ENCODE data around the gene PABPN1L. TPM values are rescaled to one million over a fixed set of nuclear protein-coding genes. Genes with fewer than 3 reads are reported as not detected.

The PABPN1L gene, protein sequence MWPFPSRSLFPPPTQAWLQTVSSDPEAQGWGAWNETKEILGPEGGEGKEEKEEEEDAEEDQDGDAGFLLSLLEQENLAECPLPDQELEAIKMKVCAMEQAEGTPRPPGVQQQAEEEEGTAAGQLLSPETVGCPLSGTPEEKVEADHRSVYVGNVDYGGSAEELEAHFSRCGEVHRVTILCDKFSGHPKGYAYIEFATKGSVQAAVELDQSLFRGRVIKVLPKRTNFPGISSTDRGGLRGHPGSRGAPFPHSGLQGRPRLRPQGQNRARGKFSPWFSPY
- 0.46 TPM in 1 of 2 replicates, not detected in the other for total RNA-seq
- long read RNA-seq, result 0 reads

DNA sequence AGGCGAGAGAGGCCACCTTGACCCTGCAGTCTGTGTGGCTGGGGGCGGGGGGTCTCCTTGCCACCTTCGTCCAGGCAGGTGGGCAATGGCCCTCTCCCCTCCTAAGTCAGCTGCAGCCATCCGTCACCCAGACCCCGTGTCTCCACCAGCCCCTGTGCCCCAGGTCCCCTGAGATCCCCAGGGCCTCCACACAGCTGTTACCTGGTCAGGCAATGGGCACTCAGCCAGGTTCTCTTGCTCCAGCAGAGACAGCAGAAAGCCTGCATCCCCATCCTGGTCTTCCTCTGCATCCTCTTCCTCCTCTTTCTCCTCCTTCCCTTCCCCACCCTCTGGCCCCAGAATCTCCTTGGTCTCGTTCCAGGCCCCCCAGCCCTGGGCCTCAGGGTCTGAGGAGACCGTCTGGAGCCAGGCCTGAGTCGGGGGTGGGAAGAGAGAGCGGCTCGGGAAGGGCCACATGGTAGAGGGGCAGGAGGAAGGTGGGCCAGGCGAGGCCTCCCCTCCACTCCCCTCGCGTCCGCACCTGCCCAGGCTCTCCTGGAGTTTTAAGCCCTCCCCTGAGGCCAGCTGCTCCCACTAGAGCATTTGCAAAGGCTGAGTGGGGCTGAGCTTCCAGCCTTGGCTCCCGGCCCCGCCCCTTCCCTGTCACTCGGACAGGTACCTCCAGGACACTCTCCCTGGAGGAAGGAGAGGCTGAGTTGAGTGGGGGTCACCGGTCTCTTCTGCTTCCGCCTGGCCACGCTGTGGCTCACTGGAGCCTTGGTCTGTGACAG lies at the start of gene PABPN1L:
Gene PABPN1L (minus strand): TSS at position 510 of the 770 bp plus-strand sequence. CDS start 54 bp downstream, at position 456.
- H3K9me3 Mint-ChIP-seq (ENCODE audit: low read depth), result no peaks in the 10 kb centered on the region
- TF ChIP-seq, protein P1, sequence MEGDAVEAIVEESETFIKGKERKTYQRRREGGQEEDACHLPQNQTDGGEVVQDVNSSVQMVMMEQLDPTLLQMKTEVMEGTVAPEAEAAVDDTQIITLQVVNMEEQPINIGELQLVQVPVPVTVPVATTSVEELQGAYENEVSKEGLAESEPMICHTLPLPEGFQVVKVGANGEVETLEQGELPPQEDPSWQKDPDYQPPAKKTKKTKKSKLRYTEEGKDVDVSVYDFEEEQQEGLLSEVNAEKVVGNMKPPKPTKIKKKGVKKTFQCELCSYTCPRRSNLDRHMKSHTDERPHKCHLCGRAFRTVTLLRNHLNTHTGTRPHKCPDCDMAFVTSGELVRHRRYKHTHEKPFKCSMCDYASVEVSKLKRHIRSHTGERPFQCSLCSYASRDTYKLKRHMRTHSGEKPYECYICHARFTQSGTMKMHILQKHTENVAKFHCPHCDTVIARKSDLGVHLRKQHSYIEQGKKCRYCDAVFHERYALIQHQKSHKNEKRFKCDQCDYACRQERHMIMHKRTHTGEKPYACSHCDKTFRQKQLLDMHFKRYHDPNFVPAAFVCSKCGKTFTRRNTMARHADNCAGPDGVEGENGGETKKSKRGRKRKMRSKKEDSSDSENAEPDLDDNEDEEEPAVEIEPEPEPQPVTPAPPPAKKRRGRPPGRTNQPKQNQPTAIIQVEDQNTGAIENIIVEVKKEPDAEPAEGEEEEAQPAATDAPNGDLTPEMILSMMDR (IDR thresholded peaks at IDR 0.05; ENCODE audit: unreplicated experiment), result no peak
- peaks cover 1% of the 10 kb centered on the region for H3K36me3 Mint-ChIP-seq (ENCODE audit: insufficient read depth)
- DNase-seq (ENCODE audit: low spot score, unreplicated experiment), result no peak
- peaks cover 3% of the 10 kb centered on the region for H3K27me3 Mint-ChIP-seq
- no peaks in the 10 kb centered on the region for H3K4me1 Mint-ChIP-seq (ENCODE audit: low read depth)
- no peak within 1 kb of the TSS for H3K4me3 Mint-ChIP-seq (ENCODE audit: low read depth)
- no peak within 1 kb of the TSS for H3K27ac Mint-ChIP-seq

DNA sequence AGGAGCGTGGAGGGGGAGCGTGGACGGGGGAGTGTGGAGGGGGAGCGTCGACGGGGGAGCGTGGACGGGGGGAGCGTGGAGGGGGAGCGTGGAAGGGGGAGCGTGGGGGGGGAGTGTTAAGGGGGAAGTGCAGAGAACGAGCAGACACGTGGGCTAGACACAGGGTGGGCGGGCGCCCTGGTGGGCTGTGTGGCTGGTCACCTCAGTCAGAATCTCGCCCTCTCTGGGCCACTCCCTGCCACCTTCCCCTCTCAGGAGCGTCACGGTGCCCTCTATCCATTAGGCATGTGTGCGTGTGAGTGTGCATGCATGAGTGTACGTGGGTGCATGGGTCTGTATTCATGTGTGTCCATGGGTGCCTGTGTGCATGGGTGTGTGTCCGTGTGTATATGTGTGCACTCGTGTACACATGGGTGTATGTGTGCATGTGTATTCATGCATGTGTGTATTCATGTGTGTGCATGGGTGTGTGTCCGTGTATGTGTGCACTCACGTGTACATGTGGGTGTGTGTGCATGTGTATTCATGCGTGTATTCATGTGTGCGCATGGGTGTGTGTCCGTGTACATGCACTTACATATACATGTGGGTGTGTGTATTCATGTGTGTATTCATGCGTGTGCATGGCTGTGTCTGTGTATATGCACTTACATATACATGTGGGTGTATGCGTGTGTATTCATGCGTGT lies 49.3 kb upstream of the PABPN1L start:
- Mint-ChIP-seq H3K9me3 (ENCODE audit: low read depth) (no peaks in the 10 kb centered on the region), H3K4me3 (ENCODE audit: low read depth) (no peak overlapping the region), H3K27me3 (peaks cover 11% of the 10 kb centered on the region), H3K36me3 (ENCODE audit: insufficient read depth) (no peaks in the 10 kb centered on the region), H3K27ac (no peak overlapping the region), H3K4me1 (ENCODE audit: low read depth) (peaks cover 5% of the 10 kb centered on the region)
- TF ChIP-seq, protein P1 (IDR thresholded peaks at IDR 0.05; ENCODE audit: unreplicated experiment), result no peak
- no peak for DNase-seq (ENCODE audit: low spot score, unreplicated experiment)

DNA sequence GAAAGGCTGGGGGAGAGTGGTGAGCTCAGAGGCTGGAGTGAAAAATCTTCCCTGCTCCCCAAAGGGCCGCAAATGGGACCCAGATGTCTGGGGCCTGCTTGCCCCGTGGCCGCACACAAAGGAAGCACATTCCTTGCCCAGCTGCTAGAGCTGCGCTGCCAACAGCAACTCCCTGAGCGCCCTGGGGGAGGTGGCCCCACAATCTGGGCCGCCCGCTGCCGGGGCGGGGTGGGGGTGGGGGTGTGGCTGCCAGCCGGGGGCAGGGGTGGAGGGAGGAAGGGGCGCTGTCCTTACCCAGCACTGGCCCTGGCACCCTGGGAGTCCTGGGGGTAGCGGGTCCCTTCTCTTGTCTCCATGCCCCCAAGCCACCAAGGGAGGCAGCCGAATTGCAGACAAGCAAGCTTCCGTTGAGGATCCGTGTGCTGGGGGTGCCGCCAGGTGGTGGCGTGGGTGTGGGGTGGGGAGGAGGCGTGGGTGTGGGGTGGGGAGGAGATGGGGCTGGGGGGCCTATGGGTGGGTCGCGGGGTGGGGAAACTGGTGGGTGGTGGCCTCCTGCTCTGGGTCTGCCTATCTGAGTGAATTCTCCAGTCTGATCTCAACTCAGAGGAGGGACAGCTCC lies 48.4 kb upstream of the PABPN1L start:
- TF ChIP-seq, protein P1 (IDR thresholded peaks at IDR 0.05; ENCODE audit: unreplicated experiment), result no peak
- H3K4me1 Mint-ChIP-seq (ENCODE audit: low read depth), result peaks cover 5% of the 10 kb centered on the region
- H3K36me3 Mint-ChIP-seq (ENCODE audit: insufficient read depth), result no peaks in the 10 kb centered on the region
- no peak overlapping the region for H3K4me3 Mint-ChIP-seq (ENCODE audit: low read depth)
- H3K9me3 Mint-ChIP-seq (ENCODE audit: low read depth), result no peaks in the 10 kb centered on the region
- no peak for DNase-seq (ENCODE audit: low spot score, unreplicated experiment)
- H3K27ac Mint-ChIP-seq, result no peak overlapping the region
- peaks cover 11% of the 10 kb centered on the region for H3K27me3 Mint-ChIP-seq

DNA sequence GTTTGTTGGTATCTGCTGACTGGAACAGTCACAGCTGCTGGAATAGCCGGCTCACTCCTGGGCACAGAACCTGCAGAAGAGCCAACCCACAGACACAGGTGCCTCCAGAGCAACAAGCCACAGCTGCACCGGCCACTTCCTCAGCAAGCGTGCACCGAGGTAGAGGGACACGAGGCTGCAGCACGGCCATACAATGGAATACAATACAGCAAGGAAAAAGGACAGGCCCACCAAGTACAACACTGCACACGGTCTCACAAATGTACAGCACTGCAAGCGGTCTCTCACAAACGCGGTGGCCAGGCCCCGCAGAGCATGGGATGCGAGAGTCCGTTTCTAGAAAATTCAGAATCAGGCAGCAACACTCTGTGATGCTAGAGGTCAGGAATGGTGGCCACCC lies 47.4 kb upstream of the PABPN1L start:
- no peak overlapping the region for H3K27ac Mint-ChIP-seq
- H3K4me3 Mint-ChIP-seq (ENCODE audit: low read depth), result no peak overlapping the region
- no peaks in the 10 kb centered on the region for H3K36me3 Mint-ChIP-seq (ENCODE audit: insufficient read depth)
- TF ChIP-seq, protein P1 (IDR thresholded peaks at IDR 0.05; ENCODE audit: unreplicated experiment), result no peak
- no peaks in the 10 kb centered on the region for H3K9me3 Mint-ChIP-seq (ENCODE audit: low read depth)
- H3K4me1 Mint-ChIP-seq (ENCODE audit: low read depth), result peaks cover 5% of the 10 kb centered on the region
- H3K27me3 Mint-ChIP-seq, result peaks cover 11% of the 10 kb centered on the region
- no peak for DNase-seq (ENCODE audit: low spot score, unreplicated experiment)
